HCT116 (cell line): ENCODE data around the gene SRSF11.

ENCODE experiments used
- ATF3 ChIP-seq: IDR thresholded peaks from 2 replicates; pipeline ENCODE4 v1.6.1; 2012
- CTCF ChIP-seq, 3 experiments: fragments of 200-600 bp in 1 of 3; sonication (generic) in 1 of 3; IDR thresholded peaks in 2 of 3; conservative IDR thresholded peaks in 1 of 3; 2 replicates each; pipeline ENCODE4 v1.5.1; 2012 to 2017; ENCODE audit warnings: low read depth in 2 of 3, low read length in 2 of 3, antibody characterized with exemption in 1 of 3, borderline replicate concordance in 1 of 3, control low read depth in 1 of 3, mild to moderate bottlenecking in 1 of 3, mixed read lengths in 1 of 3, mixed run types in 1 of 3, moderate library complexity in 1 of 3; ENCODE audit not compliant: insufficient read depth in 1 of 3
- EZH2 ChIP-seq: fragments of 200-600 bp; sonication (generic); IDR thresholded peaks from 2 replicates; pipeline ENCODE4 v1.6.1; 2017; ENCODE audit warnings: antibody characterized with exemption, mixed run types
- EZH2phosphoT487 ChIP-seq: fragments of 200-600 bp; IDR thresholded peaks from 2 replicates; pipeline ENCODE4 v1.6.1; 2018; ENCODE audit warnings: antibody characterized with exemption, borderline replicate concordance
- FOSL1 ChIP-seq: IDR thresholded peaks from 2 replicates; pipeline ENCODE4 v1.6.1; 2012; ENCODE audit warnings: low read depth
- MAX ChIP-seq: IDR thresholded peaks from 2 replicates; pipeline ENCODE4 v1.6.1; 2012
- POLR2A ChIP-seq: IDR thresholded peaks from 2 replicates; pipeline ENCODE4 v1.7.0; 2011; ENCODE audit warnings: borderline replicate concordance; ENCODE audit not compliant: insufficient read depth, insufficient read length; ENCODE audit errors: extremely low read depth
- POLR2AphosphoS5 ChIP-seq: IDR thresholded peaks from 2 replicates; pipeline ENCODE4 v1.6.1; 2011; ENCODE audit warnings: mild to moderate bottlenecking, low read depth, low read length, moderate library complexity
- SIN3A ChIP-seq: IDR thresholded peaks from 2 replicates; pipeline ENCODE4 v1.6.1; 2012; ENCODE audit warnings: low read depth
- SRF ChIP-seq: IDR thresholded peaks from 2 replicates; pipeline ENCODE4 v1.6.1; 2012; ENCODE audit warnings: low read depth
- YY1 ChIP-seq: IDR thresholded peaks from 2 replicates; pipeline ENCODE4 v1.6.1; 2011; ENCODE audit warnings: low read length, low read depth, moderate library complexity, mild to moderate bottlenecking; ENCODE audit not compliant: insufficient replicate concordance; ENCODE audit errors: extremely low read depth
- ZFX ChIP-seq: fragments of 450-650 bp; IDR thresholded peaks from 2 replicates; pipeline ENCODE4 v1.6.1; 2017
- TF ChIP-seq, protein P1 (sequence below): IDR thresholded peaks from 2 replicates; pipeline ENCODE4 v1.6.1; 2012; ENCODE audit warnings: low read depth

- TF ChIP-seq POLR2A (peak; percentile 55), CTCF (IDR thresholded peaks at IDR 0.05 in 2 of 3, conservative IDR thresholded peaks at IDR 0.05 in 1 of 3; ENCODE audit: borderline replicate concordance in 1 of 3, insufficient read depth in 1 of 3, low read depth in 2 of 3, low read length in 2 of 3) (no peak), EZH2phosphoT487 (no peak), EZH2 (no peak), SIN3A (peak; percentile 94), ATF3 (no peak), FOSL1 (no peak), YY1 (no peak), MAX (peak; percentile 92), POLR2AphosphoS5 (peak; percentile 93), ZFX (peak; percentile 98), SRF (no peak; the same call in 1 of the 2 replicates)
- TF ChIP-seq, protein P1, sequence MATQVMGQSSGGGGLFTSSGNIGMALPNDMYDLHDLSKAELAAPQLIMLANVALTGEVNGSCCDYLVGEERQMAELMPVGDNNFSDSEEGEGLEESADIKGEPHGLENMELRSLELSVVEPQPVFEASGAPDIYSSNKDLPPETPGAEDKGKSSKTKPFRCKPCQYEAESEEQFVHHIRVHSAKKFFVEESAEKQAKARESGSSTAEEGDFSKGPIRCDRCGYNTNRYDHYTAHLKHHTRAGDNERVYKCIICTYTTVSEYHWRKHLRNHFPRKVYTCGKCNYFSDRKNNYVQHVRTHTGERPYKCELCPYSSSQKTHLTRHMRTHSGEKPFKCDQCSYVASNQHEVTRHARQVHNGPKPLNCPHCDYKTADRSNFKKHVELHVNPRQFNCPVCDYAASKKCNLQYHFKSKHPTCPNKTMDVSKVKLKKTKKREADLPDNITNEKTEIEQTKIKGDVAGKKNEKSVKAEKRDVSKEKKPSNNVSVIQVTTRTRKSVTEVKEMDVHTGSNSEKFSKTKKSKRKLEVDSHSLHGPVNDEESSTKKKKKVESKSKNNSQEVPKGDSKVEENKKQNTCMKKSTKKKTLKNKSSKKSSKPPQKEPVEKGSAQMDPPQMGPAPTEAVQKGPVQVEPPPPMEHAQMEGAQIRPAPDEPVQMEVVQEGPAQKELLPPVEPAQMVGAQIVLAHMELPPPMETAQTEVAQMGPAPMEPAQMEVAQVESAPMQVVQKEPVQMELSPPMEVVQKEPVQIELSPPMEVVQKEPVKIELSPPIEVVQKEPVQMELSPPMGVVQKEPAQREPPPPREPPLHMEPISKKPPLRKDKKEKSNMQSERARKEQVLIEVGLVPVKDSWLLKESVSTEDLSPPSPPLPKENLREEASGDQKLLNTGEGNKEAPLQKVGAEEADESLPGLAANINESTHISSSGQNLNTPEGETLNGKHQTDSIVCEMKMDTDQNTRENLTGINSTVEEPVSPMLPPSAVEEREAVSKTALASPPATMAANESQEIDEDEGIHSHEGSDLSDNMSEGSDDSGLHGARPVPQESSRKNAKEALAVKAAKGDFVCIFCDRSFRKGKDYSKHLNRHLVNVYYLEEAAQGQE = no peak
Measured at GRCh38 chr1:70221238-70222121, at the start of gene SRSF11.
